Medulla oblongata (tissue), 1 donor: ENCODE measurements around the gene AKAP3.

Source experiments
- DNase-seq: peaks from one replicate; pipeline ENCODE4 v3.0.0-alpha.2; 2015; ENCODE audit errors: extremely low spot score

Gene AKAP3

DNA sequence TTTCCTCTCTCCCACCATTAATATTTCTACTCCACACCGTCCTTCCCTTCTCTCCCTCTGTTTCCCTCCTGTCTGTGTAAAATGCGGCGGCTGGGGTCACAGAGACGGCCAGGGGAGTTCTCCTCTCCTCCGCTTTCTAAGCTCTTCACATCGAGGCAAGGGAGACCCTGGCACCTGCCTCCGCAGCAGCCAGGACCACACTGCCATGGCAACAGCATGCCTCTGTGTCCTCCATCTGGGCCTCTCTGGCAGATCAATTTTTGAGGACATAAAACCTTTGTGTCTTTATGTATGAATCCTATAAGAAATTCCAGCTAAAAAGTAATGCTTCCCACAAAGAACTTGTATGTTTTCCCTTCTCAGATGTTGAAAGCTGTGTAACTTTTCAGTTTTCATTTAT lies 45.4 kb downstream of the AKAP3 start:
- no peak for DNase-seq

GRCh38 chr12:4595881-4596280 lies 53.0 kb downstream of the AKAP3 start:
- DNase-seq = no peak

- DNase-seq = no peak
These were observed 57.6 kb downstream of the AKAP3 start for GRCh38 chr12:4591180-4591687.

DNA sequence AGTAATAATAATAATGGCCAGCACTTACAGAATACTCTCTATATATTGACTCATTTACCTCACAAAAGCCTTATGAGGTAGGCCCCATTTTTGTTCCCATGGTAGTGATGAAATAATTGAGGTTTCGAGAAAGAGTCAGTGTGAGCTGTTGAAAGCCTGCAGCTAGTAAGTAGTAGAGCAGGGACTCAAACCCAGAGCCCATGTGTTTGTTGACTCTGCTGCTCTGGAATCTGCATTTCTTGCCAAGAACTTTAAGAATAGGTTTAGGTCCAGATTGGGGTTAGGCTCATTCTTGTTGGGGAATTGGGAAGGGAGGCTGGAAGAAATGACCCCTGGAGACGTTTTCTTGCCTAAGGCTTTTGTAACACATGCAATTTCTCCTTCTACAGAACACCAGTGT lies 58.9 kb downstream of the AKAP3 start:
- DNase-seq = no peak

GRCh38 chr12:4588916-4589315 lies 59.9 kb downstream of the AKAP3 start:
- DNase-seq = no peak

- no peak for DNase-seq
These were observed 61.7 kb downstream of the AKAP3 start for GRCh38 chr12:4587108-4587507.

GRCh38 chr12:4586500-4586899 lies 62.4 kb downstream of the AKAP3 start:
- no peak for DNase-seq

GRCh38 chr12:4584896-4585295 lies 64.0 kb downstream of the AKAP3 start:
- DNase-seq = no peak

GRCh38 chr12:4584281-4584680 lies 64.6 kb downstream of the AKAP3 start:
- no peak for DNase-seq

DNA sequence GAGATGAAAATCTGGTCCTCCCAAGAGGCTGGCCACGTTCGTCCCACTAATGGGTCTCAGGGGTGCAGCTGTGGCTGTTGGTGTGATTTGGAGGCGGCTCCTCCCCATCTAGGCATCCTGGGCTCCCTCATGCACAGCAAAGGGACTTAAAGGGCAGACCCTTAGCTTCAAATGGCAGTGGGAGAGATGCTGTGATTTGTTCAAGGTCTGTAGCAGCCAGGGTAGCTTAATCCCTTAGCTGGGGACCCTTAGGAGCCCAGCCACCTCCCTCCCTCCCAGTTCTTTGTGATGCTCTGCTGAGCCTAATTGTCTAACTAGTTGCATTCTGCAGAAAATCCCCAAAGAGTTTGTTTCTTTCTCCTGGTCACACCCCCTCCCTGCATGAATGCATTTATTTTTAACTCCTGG lies 68.6 kb downstream of the AKAP3 start:
- DNase-seq = no peak

GRCh38 chr12:4579305-4580102 lies 69.3 kb downstream of the AKAP3 start:
- DNase-seq = peak; percentile 63

DNA sequence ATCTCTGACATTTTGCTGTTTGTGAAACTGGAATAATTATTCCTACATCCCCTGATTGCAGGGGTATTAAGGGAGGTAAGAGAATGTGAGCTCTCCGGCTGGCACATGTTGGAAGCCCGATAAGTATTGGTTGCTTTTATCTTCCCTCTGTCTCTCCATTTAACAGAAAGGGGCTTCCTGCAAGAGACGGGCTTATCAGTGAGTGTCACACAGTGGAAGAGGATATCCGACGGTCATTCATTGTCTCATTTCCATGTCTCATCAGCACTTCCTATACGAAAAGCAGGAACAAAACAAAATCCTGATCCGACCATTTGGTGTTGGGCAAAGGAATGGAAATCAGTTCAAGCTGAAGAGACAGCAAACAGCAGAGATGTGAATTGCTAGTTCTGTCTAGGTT lies 76.2 kb downstream of the AKAP3 start:
- DNase-seq = no peak

- no peak for DNase-seq
These were observed 79.6 kb downstream of the AKAP3 start for GRCh38 chr12:4569261-4569660.

GRCh38 chr12:4567073-4567881 lies 81.6 kb downstream of the AKAP3 start:
- peak; percentile 79 for DNase-seq

GRCh38 chr12:4566474-4566873 lies 82.4 kb downstream of the AKAP3 start:
- no peak for DNase-seq
